MM.1S (cell line): ENCODE data around the gene P2RX5.

Source experiments
- CTCF ChIP-seq: fragments of 300-600 bp; sonication (generic); IDR thresholded peaks from 2 replicates; pipeline ENCODE4 v1.5.1; 2016; ENCODE audit warnings: antibody characterized with exemption, low read length, mixed read lengths
- EZH2phosphoT487 ChIP-seq: fragments of 300-600 bp; sonication (generic); IDR thresholded peaks from 2 replicates; pipeline ENCODE4 v1.6.1; 2018; ENCODE audit warnings: antibody characterized with exemption, low read length

DNA sequence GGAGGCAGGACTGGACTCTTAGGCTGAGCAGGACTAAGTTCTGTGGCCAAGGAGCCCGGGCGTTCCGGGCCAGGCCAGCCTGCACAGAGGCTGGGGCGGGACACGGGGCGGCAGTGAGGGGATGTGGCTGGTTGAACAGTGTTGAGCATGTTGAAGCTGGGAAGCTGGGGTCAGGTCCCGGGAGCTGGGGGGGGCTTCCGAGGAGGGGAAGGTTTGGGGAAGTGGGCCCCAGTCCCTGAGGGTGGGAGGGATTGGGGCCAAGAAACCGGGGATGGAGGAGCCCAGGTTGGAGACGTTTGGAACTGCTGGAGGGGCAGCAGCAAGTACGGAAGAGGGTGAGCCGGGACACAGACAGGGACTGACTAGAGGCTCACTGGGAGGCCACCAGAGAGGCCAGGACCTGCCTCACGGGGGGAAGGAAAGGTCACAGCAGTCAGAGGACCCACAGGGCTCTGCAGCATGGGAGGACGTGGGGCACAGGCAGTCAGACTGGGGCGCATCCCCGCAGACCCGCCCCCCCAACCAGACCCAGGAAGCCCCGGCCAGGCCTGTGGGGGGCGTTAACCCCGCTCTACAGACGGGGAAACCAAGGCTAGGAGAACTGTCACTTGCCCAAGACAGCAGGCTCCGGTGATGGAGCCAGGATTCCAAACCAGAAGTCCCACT lies 37.0 kb downstream of the P2RX5 start:
- TF ChIP-seq CTCF: no peak
- TF ChIP-seq EZH2phosphoT487: no peak
